Sciatic nerve (tissue), 2 donors: Measurements from ENCODE around the gene NAA15. TPM values are rescaled to one million over a fixed set of nuclear protein-coding genes. Genes with fewer than 3 reads are reported as not detected.
"Not testable (repeated sequence)": the region's sequence is repeated elsewhere in the genome, so short reads cannot be mapped to it uniquely, and the experiment has no call there.

Source experiments
- ATAC-seq: fragments of 200-7000 bp; cut with Tn5 transposase; one replicate; pipeline ENCODE4 v1.9.1; 2020; ENCODE audit warnings: mild to moderate bottlenecking, moderate library complexity
- DNase-seq: peaks from one replicate; pipeline ENCODE4 v3.0.0-alpha.2; 2020; ENCODE audit warnings: low spot score
- intact Hi-C: fragments of 100-400 bp; cut with DNase I; formaldehyde crosslinking; loops from one replicate; pipeline ENCODE4 v1.14.2; 2022
- total RNA-seq: library from RNA; stranded (reverse); fragmentation: NEBNext Ultra II Directional; extraction: Animal tissue kit (Norgen Biotek cat#: 25700); gene quantifications from one replicate; pipeline ENCODE4 v1.2.1, GENCODE V29; 2021
- donor health status: DM: no; HTN: no; CAD: no.
- donor health status: DM: no; HTN: no; CAD: no.

Gene NAA15
- total RNA-seq, 1 donor from 2014 or later = 41.9 TPM

GRCh38 chr4:139295206-139295941, 5.9 kb upstream of the NAA15 start:
- DNase-seq (peak; percentile 100), ATAC-seq (peak; percentile 98)
- intact Hi-C loops = loop anchor here (10.0 kb wide), 2 partner anchors 211 to 271 kb away; no protein-coding TSS in a partner anchor

DNA sequence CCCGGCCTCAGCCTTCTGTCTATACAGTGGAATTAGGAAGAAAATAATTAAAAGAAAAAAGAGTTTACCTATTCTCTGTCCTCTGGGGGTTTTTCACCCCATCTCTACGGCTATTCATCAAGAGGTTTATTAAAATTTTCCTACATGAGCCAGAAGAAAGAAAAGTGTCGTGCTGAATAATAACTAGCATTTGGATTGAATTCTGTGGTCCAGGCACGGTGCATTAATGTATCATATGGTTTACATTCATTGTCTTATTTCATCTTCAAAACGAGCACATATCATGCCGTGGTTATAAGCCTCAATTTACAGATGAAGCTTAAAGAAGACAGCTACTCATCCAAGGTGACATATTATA, 5.4 kb upstream of the NAA15 start:
- no peak for ATAC-seq
- intact Hi-C loops = loop anchor here (10.0 kb wide), 2 partner anchors 211 to 271 kb away; no protein-coding TSS in a partner anchor

DNA sequence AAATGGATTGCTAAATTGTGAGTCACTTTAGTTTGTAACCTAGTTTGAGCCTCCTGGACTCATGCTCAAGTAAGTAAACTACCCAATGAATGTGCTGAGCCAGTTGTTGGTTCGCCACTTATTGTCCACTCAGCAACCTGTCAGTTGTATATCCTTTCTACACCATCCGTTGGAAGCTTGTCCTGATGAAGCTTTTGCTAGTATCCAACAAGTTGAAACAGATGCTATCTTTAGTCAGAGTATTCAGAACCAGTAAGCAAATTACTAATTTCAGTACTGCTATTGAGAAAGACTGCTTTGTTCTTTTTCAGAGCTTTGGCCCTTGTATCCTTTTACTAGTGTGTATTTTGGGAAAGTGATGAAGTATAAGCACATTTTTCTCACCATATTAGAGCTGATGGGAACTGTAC, 4.3 kb upstream of the NAA15 start:
- no peak for DNase-seq
- ATAC-seq = no peak

More for the DNA sequence above, 5.4 kb upstream of the NAA15 start:
- DNase-seq = no peak

DNA sequence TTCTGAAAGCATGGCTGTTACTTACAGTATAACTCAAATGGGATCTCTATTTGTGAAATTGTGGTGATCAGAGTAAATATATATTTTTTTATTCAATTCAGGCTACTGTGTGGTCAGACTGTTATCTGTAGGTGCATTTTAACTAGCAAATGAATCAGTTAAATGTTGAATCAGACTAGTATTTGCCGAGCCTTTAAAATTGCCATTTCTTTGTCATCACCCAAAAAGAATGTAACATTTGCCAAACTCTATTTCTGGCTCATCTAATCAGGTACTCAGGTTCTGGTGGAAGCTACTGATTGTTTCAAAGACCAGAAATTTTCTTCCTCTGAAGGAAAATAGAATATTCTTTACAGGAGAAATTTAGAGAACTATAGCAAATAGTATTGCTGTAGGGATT, 1.8 kb upstream of the NAA15 start:
- ATAC-seq (no peak), DNase-seq (no peak)
- intact Hi-C loops = loop anchor here (10.0 kb wide), 2 partner anchors 215 to 275 kb away; no protein-coding TSS in a partner anchor

More for the DNA sequence above, 4.3 kb upstream of the NAA15 start:
- intact Hi-C loops = loop anchor here (10.0 kb wide), 2 partner anchors 212 to 272 kb away; no protein-coding TSS in a partner anchor

DNA sequence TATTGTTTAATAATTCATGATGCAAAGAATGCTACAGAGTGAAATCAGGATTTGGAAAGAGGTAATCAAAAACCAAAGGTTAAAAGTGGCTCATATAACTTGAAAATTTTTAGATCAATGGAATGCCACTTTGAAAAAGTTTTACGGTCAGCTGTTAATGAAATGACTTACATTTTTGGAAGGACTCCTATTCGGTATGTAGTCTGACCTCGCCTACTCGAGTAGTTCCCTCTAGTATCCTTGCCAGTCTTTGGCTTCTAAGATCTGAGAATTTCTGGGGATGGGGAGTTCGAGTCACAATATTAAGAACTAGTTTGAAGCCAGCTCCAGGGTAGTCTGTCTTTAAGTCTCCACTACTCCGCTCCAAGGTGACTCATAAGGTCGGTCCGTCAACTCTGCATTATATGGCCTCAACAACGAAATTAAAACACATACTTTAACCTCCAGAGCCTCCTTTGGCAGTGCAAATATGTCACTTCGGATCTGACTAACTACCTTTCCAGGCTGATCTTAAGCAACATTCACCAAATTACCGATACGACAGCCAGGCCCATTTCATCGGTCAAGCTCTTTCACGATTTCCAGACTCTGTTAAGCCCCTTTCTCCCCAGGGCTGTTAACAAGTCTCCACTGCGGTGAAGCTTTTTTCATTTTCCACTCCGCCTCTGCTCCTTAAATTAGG, 733 bp upstream of the NAA15 start:
- intact Hi-C loops = no loop called here

GRCh38 chr4:139301821-139302611, 711 bp downstream of the NAA15 start, which contains the start of gene NDUFC1:
TSS of gene NDUFC1 (minus strand) at chr4:139302477. CDS start at chr4:139295798, 6,679 bp downstream.
- DNase-seq = peak; percentile 66
- intact Hi-C loops = no loop called here
- ATAC-seq = peak; percentile 56

More for the DNA sequence above, 733 bp upstream of the NAA15 start:
- ATAC-seq (peak; percentile 11), DNase-seq (no peak)

DNA sequence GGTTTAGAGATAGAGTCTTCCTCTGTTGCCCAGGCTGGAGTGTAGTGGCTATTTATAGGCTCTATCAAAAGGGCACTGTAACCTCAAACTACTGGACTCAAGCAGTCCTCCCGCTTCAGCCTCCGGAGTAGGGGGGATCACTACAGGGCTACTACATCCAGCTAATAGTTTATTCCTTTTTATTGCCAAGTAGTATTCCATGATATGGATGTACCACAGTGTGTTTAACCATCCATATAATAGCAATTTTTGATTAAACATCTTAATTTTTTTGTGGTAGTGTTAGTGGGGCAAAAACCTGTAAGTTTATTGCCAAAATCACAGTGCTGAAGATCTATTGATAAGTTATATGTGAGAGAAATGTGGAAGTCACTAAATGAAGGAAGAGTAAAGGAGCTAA, 3.6 kb downstream of the NAA15 start:
- DNase-seq (no peak), ATAC-seq (no peak)
- intact Hi-C loops = no loop called here

DNA sequence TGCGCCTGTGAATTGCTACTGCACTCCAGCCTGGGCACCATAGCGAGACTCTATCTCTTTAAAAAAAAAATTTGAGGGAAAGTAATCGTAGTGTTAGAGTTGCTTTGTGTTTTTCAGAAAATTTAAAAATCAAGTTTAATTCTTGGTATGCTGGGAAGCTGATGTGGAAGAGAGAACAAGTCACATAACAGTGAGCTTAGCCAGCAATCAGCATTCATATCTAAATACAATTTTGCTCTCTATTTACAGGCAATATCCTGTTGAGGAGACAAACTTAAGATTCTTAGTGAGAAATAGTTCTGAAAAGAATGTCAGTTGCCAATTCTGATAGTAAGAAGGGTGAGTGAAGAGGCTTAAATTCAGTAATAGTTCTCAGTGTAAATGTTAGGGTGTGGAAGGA, 10.6 kb downstream of the NAA15 start:
- no peak for ATAC-seq
- intact Hi-C loops = no loop called here

GRCh38 chr4:139312552-139313332, 11.4 kb downstream of the NAA15 start:
- intact Hi-C loops = no loop called here
- DNase-seq (no peak), ATAC-seq (no peak)

More for the DNA sequence above, 10.6 kb downstream of the NAA15 start:
- no peak for DNase-seq

DNA sequence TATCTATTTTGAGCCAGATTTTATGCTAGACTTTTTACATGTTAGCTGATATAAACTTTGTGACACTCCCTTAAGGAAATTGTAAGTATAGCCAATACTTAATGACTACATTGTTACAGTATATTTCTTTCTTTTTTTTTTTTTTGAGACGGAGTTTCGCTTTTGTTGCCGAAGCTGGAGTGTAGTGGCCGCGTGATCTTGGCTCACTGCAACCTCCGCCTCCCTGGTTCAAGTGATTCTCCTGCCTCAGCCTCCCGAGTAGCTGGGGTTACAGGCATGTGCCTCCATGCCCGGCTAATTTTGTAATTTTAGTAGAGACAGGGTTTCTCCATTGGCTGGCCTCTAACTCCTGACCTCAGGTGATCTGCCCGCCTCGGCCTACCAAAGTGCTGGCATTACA, 12.1 kb downstream of the NAA15 start:
- intact Hi-C loops, DNase-seq, ATAC-seq: not testable (repeated sequence)

DNA sequence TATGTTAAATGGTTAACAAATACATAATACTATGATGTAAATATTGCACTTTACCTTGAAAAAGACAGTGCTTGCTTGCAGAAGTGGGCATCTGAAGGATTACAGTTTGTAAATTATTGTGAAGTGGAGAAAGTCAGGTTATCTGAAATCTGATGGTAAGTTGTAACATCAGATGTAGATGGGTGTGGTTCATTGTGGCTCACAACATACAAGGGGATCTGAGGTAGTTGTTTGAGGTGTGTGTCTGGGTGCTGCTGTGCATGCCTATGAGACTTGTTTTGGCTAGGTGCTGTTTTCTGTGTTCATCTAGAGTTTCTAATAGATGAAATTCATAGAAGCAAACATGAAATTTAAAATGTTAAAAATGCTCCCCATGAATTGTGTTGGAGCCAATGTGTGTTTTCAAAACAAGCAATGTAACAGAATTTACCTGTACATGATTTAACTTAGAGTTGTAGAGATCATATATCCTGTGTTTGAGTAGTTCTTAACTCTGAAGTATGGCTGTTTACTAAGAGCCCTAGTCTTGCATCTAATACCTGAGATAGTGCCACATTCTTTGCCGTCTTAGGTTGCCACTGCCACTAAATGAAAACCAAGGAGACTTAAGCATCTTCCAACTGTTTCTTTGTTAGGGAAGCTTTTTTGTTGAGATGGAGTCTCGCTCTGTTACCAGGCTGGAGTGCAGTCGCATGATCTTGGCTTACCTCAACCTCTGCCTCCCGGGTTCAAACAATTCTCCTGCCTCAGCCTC, 12.9 kb downstream of the NAA15 start:
- no peak for ATAC-seq

GRCh38 chr4:139315221-139315675, 13.9 kb downstream of the NAA15 start:
- intact Hi-C loops = no loop called here
- ATAC-seq (no peak), DNase-seq (no peak)

More for the DNA sequence above, 12.9 kb downstream of the NAA15 start:
- no peak for DNase-seq
- intact Hi-C loops = no loop called here

GRCh38 chr4:139316733-139317132, 15.4 kb downstream of the NAA15 start:
- no peak for ATAC-seq
- no peak for DNase-seq
- intact Hi-C loops = no loop called here

GRCh38 chr4:139317635-139318034, 16.3 kb downstream of the NAA15 start:
- no peak for ATAC-seq
- intact Hi-C loops = no loop called here
- no peak for DNase-seq

GRCh38 chr4:139319571-139319970, 18.3 kb downstream of the NAA15 start:
- DNase-seq (no peak), ATAC-seq (no peak)
- intact Hi-C loops = no loop called here

- intact Hi-C loops, ATAC-seq, DNase-seq: not testable (repeated sequence)
These were observed 20.8 kb downstream of the NAA15 start for GRCh38 chr4:139322070-139322469.

- intact Hi-C loops, ATAC-seq, DNase-seq: not testable (repeated sequence)
These were observed 21.2 kb downstream of the NAA15 start for GRCh38 chr4:139322541-139322940.

DNA sequence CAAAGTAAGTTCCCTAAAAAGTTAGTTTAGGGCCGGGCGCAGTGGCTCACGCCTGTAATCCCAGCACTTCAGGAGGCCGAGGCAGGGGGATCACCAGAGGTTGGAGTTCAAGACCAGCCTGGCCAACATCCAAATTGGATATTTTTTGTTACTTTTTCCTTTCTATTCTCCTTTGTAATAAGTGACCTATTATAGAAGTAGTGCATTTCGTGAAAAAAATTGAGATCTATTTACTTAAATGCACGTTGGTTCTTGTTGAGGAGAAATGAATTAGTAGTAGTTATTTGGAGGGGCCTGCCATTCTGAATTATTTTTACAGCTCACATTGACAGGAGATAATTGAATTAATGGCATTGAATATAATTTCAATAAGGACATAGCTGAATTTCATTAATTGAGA, 23.3 kb downstream of the NAA15 start:
- ATAC-seq (no peak), DNase-seq (no peak)
- intact Hi-C loops = no loop called here
